Mesenchymal stem cell (in vitro differentiated cells and primary cell): ENCODE measurements around the gene OSBPL3.

Experiments used
- DNase-seq: peaks from one replicate; pipeline ENCODE4 v3.0.0-alpha.2; 2013
- H2AFZ ChIP-seq: one replicate; pipeline ENCODE4 v1.6.1; 2013; ENCODE audit warnings: low read depth, mild to moderate bottlenecking, control low read depth, inconsistent platforms, low read length, moderate library complexity
- H2AK5ac ChIP-seq: 2 replicates; pipeline ENCODE4 v1.6.1; 2013; ENCODE audit warnings: low read length, moderate library complexity, mild to moderate bottlenecking, inconsistent platforms; ENCODE audit not compliant: severe bottlenecking
- H2BK120ac ChIP-seq: one replicate; pipeline ENCODE4 v1.6.1; 2013; ENCODE audit warnings: low read depth, mild to moderate bottlenecking, inconsistent platforms, low read length, moderate library complexity
- H2BK12ac ChIP-seq, 2 experiments: one replicate each; pipeline ENCODE4 v1.6.1; 2013; ENCODE audit warnings: inconsistent platforms in 2 of 2, low read length in 2 of 2, mild to moderate bottlenecking in 2 of 2, moderate library complexity in 2 of 2, control low read depth in 1 of 2
- H2BK15ac ChIP-seq: one replicate; pipeline ENCODE4 v1.6.1; 2013; ENCODE audit warnings: mild to moderate bottlenecking, low read depth, inconsistent platforms; ENCODE audit not compliant: poor library complexity, severe bottlenecking
- H2BK5ac ChIP-seq: 2 replicates; pipeline ENCODE4 v1.6.1; 2013; ENCODE audit warnings: low read depth, mild to moderate bottlenecking, low read length, control low read depth, inconsistent platforms; ENCODE audit not compliant: poor library complexity, severe bottlenecking
- H3K14ac ChIP-seq, 2 experiments: one replicate each; pipeline ENCODE4 v1.6.1; 2013; ENCODE audit warnings: inconsistent platforms in 2 of 2, low read length in 2 of 2, control low read depth in 1 of 2, mild to moderate bottlenecking in 1 of 2, moderate library complexity in 1 of 2
- H3K18ac ChIP-seq, 2 experiments: one replicate each; pipeline ENCODE4 v1.6.1; 2013; ENCODE audit warnings: inconsistent platforms in 2 of 2, low read length in 2 of 2, control low read depth in 1 of 2, low read depth in 1 of 2, mild to moderate bottlenecking in 1 of 2
- H3K23ac ChIP-seq, 2 experiments: one replicate each; pipeline ENCODE4 v1.6.1; 2013; ENCODE audit warnings: inconsistent platforms in 2 of 2, low read length in 2 of 2, mild to moderate bottlenecking in 2 of 2, moderate library complexity in 2 of 2, control low read depth in 1 of 2
- H3K27ac ChIP-seq: 2 replicates; pipeline ENCODE4 v1.5.1; 2013; ENCODE audit warnings: mild to moderate bottlenecking, moderate library complexity, low read length, control low read depth, inconsistent platforms; ENCODE audit not compliant: poor library complexity, severe bottlenecking
- H3K27me3 ChIP-seq, 2 experiments: 2 replicates each; pipeline versions ENCODE4 v1.6.1 to v1.7.0; 2013; ENCODE audit warnings: low read length in 2 of 2, mild to moderate bottlenecking in 2 of 2, moderate library complexity in 2 of 2, control low read depth in 1 of 2, inconsistent platforms in 1 of 2; ENCODE audit not compliant: control insufficient read depth in 1 of 2, insufficient read depth in 1 of 2
- H3K36me3 ChIP-seq, 2 experiments: 2 replicates each; pipeline versions ENCODE4 v1.6.1 to v1.7.0; 2013; ENCODE audit warnings: low read length in 2 of 2, control low read depth in 1 of 2, inconsistent platforms in 1 of 2, low read depth in 1 of 2, mild to moderate bottlenecking in 1 of 2; ENCODE audit not compliant: insufficient read depth in 2 of 2, control insufficient read depth in 1 of 2
- H3K4ac ChIP-seq, 2 experiments: one replicate each; pipeline ENCODE4 v1.6.1; 2013; ENCODE audit warnings: inconsistent platforms in 2 of 2, low read length in 2 of 2, mild to moderate bottlenecking in 2 of 2, moderate library complexity in 2 of 2, control low read depth in 1 of 2, low read depth in 1 of 2
- H3K4me1 ChIP-seq: 2 replicates; pipeline ENCODE4 v1.6.1; 2013; ENCODE audit warnings: low read depth, low read length, control low read depth; ENCODE audit not compliant: control insufficient read depth, insufficient read depth
- H3K4me2 ChIP-seq: 2 replicates; pipeline ENCODE4 v1.6.1; 2013; ENCODE audit warnings: low read length, mild to moderate bottlenecking, inconsistent platforms; ENCODE audit not compliant: poor library complexity, severe bottlenecking
- H3K4me3 ChIP-seq, 2 experiments: 2 replicates each; pipeline versions ENCODE4 v1.5.1 to v1.7.0; 2013; ENCODE audit warnings: low read length in 2 of 2, mild to moderate bottlenecking in 2 of 2, control low read depth in 1 of 2, low read depth in 1 of 2; ENCODE audit not compliant: insufficient read depth in 1 of 2
- H3K79me1 ChIP-seq: replicated peaks from 2 replicates; pipeline ENCODE4 v1.6.1; 2013; ENCODE audit warnings: mild to moderate bottlenecking, control low read depth, low read length, inconsistent platforms; ENCODE audit not compliant: poor library complexity, severe bottlenecking
- H3K9ac ChIP-seq: 2 replicates; pipeline ENCODE4 v1.7.0; 2013; ENCODE audit warnings: mild to moderate bottlenecking, low read length, moderate library complexity
- H3K9me3 ChIP-seq: 2 replicates; pipeline ENCODE4 v1.7.0; 2013; ENCODE audit warnings: mild to moderate bottlenecking, low read length; ENCODE audit not compliant: control insufficient read depth
- H4K8ac ChIP-seq: one replicate; pipeline ENCODE4 v1.6.1; 2013; ENCODE audit warnings: inconsistent platforms, mild to moderate bottlenecking, low read length, moderate library complexity
- H4K91ac ChIP-seq: one replicate; pipeline ENCODE4 v1.6.1; 2013; ENCODE audit warnings: mild to moderate bottlenecking, low read length, inconsistent platforms
- WGBS: methylation state at CpG from one replicate; pipeline ENCODE4 v1.1.7; 2013; ENCODE audit warnings: mixed read lengths; 5-methylcytosine and 5-hydroxymethylcytosine counted together

Gene OSBPL3

GRCh38 chr7:24908727-24909126 lies 71.3 kb downstream of the OSBPL3 start:
- H3K9me3 ChIP-seq = no peaks in the 10 kb centered on the region
- H3K27me3 ChIP-seq = no peaks in the 10 kb centered on the region
- WGBS = 93% methylated on average over 4 of the region's 4 CpGs
- no peak overlapping the region for H3K18ac ChIP-seq
- no peak overlapping the region for H4K91ac ChIP-seq
- H2BK120ac ChIP-seq = no peak overlapping the region
- peaks cover 28% of the 10 kb centered on the region for H3K79me1 ChIP-seq
- H2BK12ac ChIP-seq = no peak overlapping the region
- no peak overlapping the region for H3K4me2 ChIP-seq
- H4K8ac ChIP-seq = no peak overlapping the region
- no peak overlapping the region for H2BK5ac ChIP-seq
- no peak overlapping the region for H3K27ac ChIP-seq
- H2BK15ac ChIP-seq = no peak overlapping the region
- H3K23ac ChIP-seq = no peak overlapping the region
- no peak overlapping the region for H2AFZ ChIP-seq
- H3K4me1 ChIP-seq = peaks cover 13% of the 10 kb centered on the region
- H3K14ac ChIP-seq = no peak overlapping the region
- no peaks in the 10 kb centered on the region for H3K36me3 ChIP-seq
- H3K9ac ChIP-seq = no peak overlapping the region
- H3K4ac ChIP-seq = no peak overlapping the region
- no peak overlapping the region for H2AK5ac ChIP-seq
- no peak overlapping the region for H3K4me3 ChIP-seq
- no peak for DNase-seq

GRCh38 chr7:24908166-24908565 lies 71.8 kb downstream of the OSBPL3 start:
- H2BK120ac ChIP-seq = no peak overlapping the region
- no peak overlapping the region for H2AFZ ChIP-seq
- H3K27ac ChIP-seq = peak overlapping the region; percentile 97
- no peak overlapping the region for H3K4me3 ChIP-seq
- no peak overlapping the region for H3K9ac ChIP-seq
- H4K91ac ChIP-seq = no peak overlapping the region
- peaks cover 27% of the 10 kb centered on the region for H3K79me1 ChIP-seq
- H4K8ac ChIP-seq = no peak overlapping the region
- H3K18ac ChIP-seq = no peak overlapping the region
- H3K4me2 ChIP-seq = no peak overlapping the region
- DNase-seq = no peak
- no peak overlapping the region for H3K14ac ChIP-seq
- H2BK5ac ChIP-seq = no peak overlapping the region
- H2BK12ac ChIP-seq = no peak overlapping the region
- no peaks in the 10 kb centered on the region for H3K27me3 ChIP-seq
- H3K9me3 ChIP-seq = no peaks in the 10 kb centered on the region
- H3K4me1 ChIP-seq = peaks cover 11% of the 10 kb centered on the region
- no peak overlapping the region for H2AK5ac ChIP-seq
- H3K4ac ChIP-seq = no peak overlapping the region
- no peaks in the 10 kb centered on the region for H3K36me3 ChIP-seq
- H2BK15ac ChIP-seq = no peak overlapping the region
- WGBS = 84% methylated on average over 3 of the region's 3 CpGs
- no peak overlapping the region for H3K23ac ChIP-seq

- no peak overlapping the region for H2BK5ac ChIP-seq
- no peak overlapping the region for H4K91ac ChIP-seq
- peak overlapping the region; percentile 32 for H3K4me2 ChIP-seq
- no peak overlapping the region for H2BK15ac ChIP-seq
- H3K4me1 ChIP-seq = peaks cover 9% of the 10 kb centered on the region
- WGBS = 42% methylated on average over 6 of the region's 7 CpGs
- H3K18ac ChIP-seq = no peak overlapping the region
- DNase-seq = peak; percentile 59
- peak overlapping the region; percentile 97 for H3K27ac ChIP-seq
- no peak overlapping the region for H3K4me3 ChIP-seq
- H3K14ac ChIP-seq = no peak overlapping the region
- H3K36me3 ChIP-seq = no peaks in the 10 kb centered on the region
- no peaks in the 10 kb centered on the region for H3K9me3 ChIP-seq
- no peak overlapping the region for H2AFZ ChIP-seq
- peak overlapping the region in 1 of 2 experiments; percentile 18 for H3K4ac ChIP-seq
- no peak overlapping the region for H3K23ac ChIP-seq
- H3K79me1 ChIP-seq = peaks cover 27% of the 10 kb centered on the region
- no peaks in the 10 kb centered on the region for H3K27me3 ChIP-seq
- no peak overlapping the region for H4K8ac ChIP-seq
- no peak overlapping the region for H2BK12ac ChIP-seq
- H2BK120ac ChIP-seq = no peak overlapping the region
- H2AK5ac ChIP-seq = peak overlapping the region; percentile 68
- H3K9ac ChIP-seq = no peak overlapping the region
Observed at GRCh38 chr7:24907311-24907886, 72.6 kb downstream of the OSBPL3 start.

GRCh38 chr7:24905996-24906770 lies 73.8 kb downstream of the OSBPL3 start:
- H2BK5ac ChIP-seq = no peak overlapping the region
- no peak overlapping the region for H3K14ac ChIP-seq
- peak overlapping the region; percentile 88 for H2AK5ac ChIP-seq
- H2BK120ac ChIP-seq = no peak overlapping the region
- no peak overlapping the region for H4K91ac ChIP-seq
- peak overlapping the region in 1 of 2 experiments; percentile 75 for H3K18ac ChIP-seq
- H3K4me3 ChIP-seq = no peak overlapping the region
- H3K9me3 ChIP-seq = no peaks in the 10 kb centered on the region
- peaks cover 32% of the 10 kb centered on the region for H3K79me1 ChIP-seq
- no peak for DNase-seq
- H3K27me3 ChIP-seq = no peaks in the 10 kb centered on the region
- no peak overlapping the region for H3K4me2 ChIP-seq
- no peak overlapping the region for H4K8ac ChIP-seq
- no peak overlapping the region for H3K9ac ChIP-seq
- no peaks in the 10 kb centered on the region for H3K36me3 ChIP-seq
- H2AFZ ChIP-seq = no peak overlapping the region
- peaks cover 9% of the 10 kb centered on the region for H3K4me1 ChIP-seq
- 83% methylated on average over 3 of the region's 4 CpGs for WGBS
- H3K27ac ChIP-seq = peak overlapping the region; percentile 97
- peak overlapping the region in 1 of 2 experiments; percentile 49 for H2BK12ac ChIP-seq
- H2BK15ac ChIP-seq = peak overlapping the region; percentile 80
- no peak overlapping the region for H3K23ac ChIP-seq
- H3K4ac ChIP-seq = no peak overlapping the region
